ENCODE measurements around the gene CREB3.

CREB3 gene

GRCh38 chr9:35714579-35715252 lies 17.8 kb upstream of the CREB3 start:
- TF ChIP-seq MAX (IDR thresholded peaks at IDR 0.05): no peak
- no peak for TF ChIP-seq REST (IDR thresholded peaks at IDR 0.05; ENCODE audit: low read depth)
- TF ChIP-seq RAD21 (IDR thresholded peaks at IDR 0.05; ENCODE audit: low read depth): no peak

- no peak for TF ChIP-seq EGR1 (IDR thresholded peaks at IDR 0.05)
These were observed 16.2 kb upstream of the CREB3 start for GRCh38 chr9:35716230-35716629.

- TF ChIP-seq TEAD4 (IDR thresholded peaks at IDR 0.05): no peak
- no peak for TF ChIP-seq ZBTB7A (IDR thresholded peaks at IDR 0.05; ENCODE audit: low read depth)
- no peak for TF ChIP-seq RAD21 (IDR thresholded peaks at IDR 0.05; ENCODE audit: low read depth)
These were observed 15.2 kb upstream of the CREB3 start for GRCh38 chr9:35717132-35717870.

- TF ChIP-seq TCF12 (IDR thresholded peaks at IDR 0.05; ENCODE audit: low read depth): no peak
- TF ChIP-seq EP300 (IDR thresholded peaks at IDR 0.05; ENCODE audit: borderline replicate concordance): no peak
- TF ChIP-seq CEBPB (IDR thresholded peaks at IDR 0.05): no peak
- TF ChIP-seq TAF1 (IDR thresholded peaks at IDR 0.05; ENCODE audit: low read depth): no peak
- no peak for TF ChIP-seq ZBTB7A (IDR thresholded peaks at IDR 0.05; ENCODE audit: low read depth)
- no peak for TF ChIP-seq REST (IDR thresholded peaks at IDR 0.05; ENCODE audit: low read depth)
- TF ChIP-seq RAD21 (IDR thresholded peaks at IDR 0.05; ENCODE audit: low read depth): no peak
- TF ChIP-seq USF1 (IDR thresholded peaks at IDR 0.05): no peak
- TF ChIP-seq FOXM1 (IDR thresholded peaks at IDR 0.05; ENCODE audit: borderline replicate concordance, low read depth): no peak
- TF ChIP-seq YY1 (IDR thresholded peaks at IDR 0.05; ENCODE audit: low read depth): no peak
- no peak for TF ChIP-seq NFIC (IDR thresholded peaks at IDR 0.05)
- no peak for TF ChIP-seq EGR1 (IDR thresholded peaks at IDR 0.05)
- no peak for TF ChIP-seq CREB1 (IDR thresholded peaks at IDR 0.05; ENCODE audit: low read depth)
These were observed 13.6 kb upstream of the CREB3 start for GRCh38 chr9:35718721-35719511.

- TF ChIP-seq CREB1 (IDR thresholded peaks at IDR 0.05; ENCODE audit: low read depth): no peak
- no peak for TF ChIP-seq USF1 (IDR thresholded peaks at IDR 0.05)
- TF ChIP-seq YY1 (IDR thresholded peaks at IDR 0.05; ENCODE audit: low read depth): no peak
- no peak for TF ChIP-seq TEAD4 (IDR thresholded peaks at IDR 0.05)
- no peak for TF ChIP-seq ZBTB7A (IDR thresholded peaks at IDR 0.05; ENCODE audit: low read depth)
- TF ChIP-seq EP300 (IDR thresholded peaks at IDR 0.05; ENCODE audit: borderline replicate concordance): no peak
- no peak for TF ChIP-seq MAX (IDR thresholded peaks at IDR 0.05)
These were observed 12.9 kb upstream of the CREB3 start for GRCh38 chr9:35719546-35719945.

GRCh38 chr9:35723426-35723825 lies 9.0 kb upstream of the CREB3 start:
- TF ChIP-seq MAX (IDR thresholded peaks at IDR 0.05) (no peak), ZBTB7A (IDR thresholded peaks at IDR 0.05; ENCODE audit: low read depth) (no peak), EGR1 (IDR thresholded peaks at IDR 0.05) (no peak), USF1 (IDR thresholded peaks at IDR 0.05) (no peak), RAD21 (IDR thresholded peaks at IDR 0.05; ENCODE audit: low read depth) (no peak), CEBPB (IDR thresholded peaks at IDR 0.05) (no peak), YY1 (IDR thresholded peaks at IDR 0.05; ENCODE audit: low read depth) (no peak), REST (IDR thresholded peaks at IDR 0.05; ENCODE audit: low read depth) (no peak)

All from Ishikawa (cell line).